ENCODE data around the gene ANKRD10.

GRCh38 chr13:110881839-110882627, 32.8 kb downstream of the ANKRD10 start:
- no peak for TF ChIP-seq POLR2A (IDR thresholded peaks at IDR 0.05)
- no peak for TF ChIP-seq CTCF (IDR thresholded peaks at IDR 0.05)

Measured in Peyer's patch (tissue), 4 donors.